GM12878 (cell line): ENCODE measurements around the gene TIMP2. TPM values are rescaled to one million over a fixed set of nuclear protein-coding genes. Genes with fewer than 3 reads are reported as not detected.

Source experiments
- KLF5 ChIP-seq: fragments of 450-650 bp; IDR thresholded peaks from 2 replicates; pipeline ENCODE4 v1.6.1; 2014; ENCODE audit warnings: mild to moderate bottlenecking; ENCODE audit not compliant: partially characterized antibody
- MYB ChIP-seq: fragments of 150-350 bp; IDR thresholded peaks from 2 replicates; pipeline ENCODE4 v1.6.1; 2014; ENCODE audit warnings: mild to moderate bottlenecking, low read depth, low read length, borderline replicate concordance
- NBN ChIP-seq: fragments of 450-650 bp; IDR thresholded peaks from 2 replicates; pipeline ENCODE4 v1.6.1; 2016
- TBL1XR1 ChIP-seq: IDR thresholded peaks from 2 replicates; pipeline ENCODE4 v1.6.1; 2012; ENCODE audit warnings: low read depth, low read length, improper control_type of control experiment
- ZNF384 ChIP-seq: IDR thresholded peaks from 2 replicates; pipeline ENCODE4 v1.6.1; 2012; ENCODE audit warnings: low read depth, mild to moderate bottlenecking, low read length, improper control_type of control experiment, borderline replicate concordance
- polyA plus RNA-seq, 11 experiments: library from polyadenylated mRNA; depleted of rRNA in 4 of 11; unstranded in 6 of 11; stranded (reverse) in 5 of 11; fragments of >200 nt; fragmentation: Nextera tagmentation in 4 of 11; fragmentation: Illumina TruSeq in 1 of 11; extraction: Ambion mirVana in 4 of 11; extraction: Trizol in 1 of 11; gene quantifications; 1 replicate in 1 of 11; 2 replicates in 10 of 11; pipeline versions ENCODE4 v1.2.1 to v1.2.3, GENCODE V29; 2011 to 2016; ENCODE audit warnings: inconsistent platforms in 2 of 11, missing spikeins in 2 of 11, low read depth in 1 of 11
- total RNA-seq, 4 experiments: library from RNA; depleted of rRNA in 3 of 4; stranded (reverse); fragments of >200 nt in 3 of 4; fragmentation: Illumina TruSeq in 1 of 4; extraction: Trizol in 1 of 4; gene quantifications; 2 replicates each; pipeline versions ENCODE4 v1.2.1 to v1.2.3, GENCODE V29; 2013 to 2021
- TF ChIP-seq, protein P1 (sequence below): IDR thresholded peaks from 2 replicates; pipeline ENCODE4 v1.6.1; 2011; ENCODE audit warnings: borderline replicate concordance, low read depth, mild to moderate bottlenecking, moderate library complexity, low read length; ENCODE audit not compliant: insufficient read depth, poor library complexity, severe bottlenecking
- TF ChIP-seq, protein P2 (sequence below): fragments of 450-650 bp; IDR thresholded peaks from 2 replicates; pipeline ENCODE4 v1.6.1; 2017; ENCODE audit warnings: mild to moderate bottlenecking

The TIMP2 gene
- total and polyA plus RNA-seq, 10 of the 15 experiments (the other 5 are each of a cell fraction or from before 2014, with no cell fraction given), result 0.03 to 0.41 (median 0.04) TPM; not detected in 7

DNA sequence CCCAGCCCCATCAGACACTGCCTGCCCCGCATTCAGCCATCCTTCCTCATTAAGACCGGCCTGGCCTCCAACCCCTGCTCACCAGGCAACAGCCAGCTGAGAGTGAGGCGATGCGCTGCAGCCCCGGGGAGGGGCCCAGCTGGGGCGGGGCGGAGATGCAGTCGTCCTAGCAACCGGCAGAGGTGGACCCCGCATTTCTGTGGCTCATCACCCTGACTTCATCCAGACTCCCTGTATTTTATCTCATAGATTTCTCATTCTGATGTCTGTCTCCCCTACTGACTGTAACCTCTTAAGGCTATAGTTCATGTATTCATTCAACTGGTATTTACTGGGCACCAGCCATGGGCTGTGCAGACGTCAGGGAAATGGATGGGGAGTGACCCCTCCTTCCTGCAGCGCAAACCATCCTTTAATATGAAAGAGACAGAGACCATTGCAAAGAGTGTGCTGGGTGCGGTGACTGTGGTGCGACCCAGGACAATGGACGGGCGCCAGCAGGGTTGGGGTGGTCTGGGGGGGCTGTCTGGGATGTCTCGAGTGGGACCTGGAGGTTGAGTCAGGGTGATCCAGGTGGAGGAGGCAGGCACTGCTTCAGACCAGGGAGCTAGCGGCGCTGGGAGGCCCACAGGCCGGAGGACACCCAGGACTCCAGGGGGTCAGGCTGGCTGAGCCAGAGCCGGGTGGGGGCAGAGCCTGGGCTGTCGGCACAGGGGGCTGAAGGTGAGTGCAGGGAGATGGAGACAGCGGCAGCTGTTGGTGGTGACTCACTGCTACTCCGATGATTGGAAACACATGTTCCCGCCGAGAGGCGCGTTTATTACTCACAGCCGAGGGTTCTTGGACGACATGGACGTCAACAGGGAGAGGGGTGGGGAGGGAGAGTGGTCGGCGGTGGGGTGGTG, 10.5 kb upstream of the TIMP2 start (continued):
- TF ChIP-seq, protein P1, sequence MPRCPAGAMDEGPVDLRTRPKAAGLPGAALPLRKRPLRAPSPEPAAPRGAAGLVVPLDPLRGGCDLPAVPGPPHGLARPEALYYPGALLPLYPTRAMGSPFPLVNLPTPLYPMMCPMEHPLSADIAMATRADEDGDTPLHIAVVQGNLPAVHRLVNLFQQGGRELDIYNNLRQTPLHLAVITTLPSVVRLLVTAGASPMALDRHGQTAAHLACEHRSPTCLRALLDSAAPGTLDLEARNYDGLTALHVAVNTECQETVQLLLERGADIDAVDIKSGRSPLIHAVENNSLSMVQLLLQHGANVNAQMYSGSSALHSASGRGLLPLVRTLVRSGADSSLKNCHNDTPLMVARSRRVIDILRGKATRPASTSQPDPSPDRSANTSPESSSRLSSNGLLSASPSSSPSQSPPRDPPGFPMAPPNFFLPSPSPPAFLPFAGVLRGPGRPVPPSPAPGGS, result no peak
- no peak for TF ChIP-seq NBN
- TF ChIP-seq KLF5, result no peak
- TF ChIP-seq, protein P2, sequence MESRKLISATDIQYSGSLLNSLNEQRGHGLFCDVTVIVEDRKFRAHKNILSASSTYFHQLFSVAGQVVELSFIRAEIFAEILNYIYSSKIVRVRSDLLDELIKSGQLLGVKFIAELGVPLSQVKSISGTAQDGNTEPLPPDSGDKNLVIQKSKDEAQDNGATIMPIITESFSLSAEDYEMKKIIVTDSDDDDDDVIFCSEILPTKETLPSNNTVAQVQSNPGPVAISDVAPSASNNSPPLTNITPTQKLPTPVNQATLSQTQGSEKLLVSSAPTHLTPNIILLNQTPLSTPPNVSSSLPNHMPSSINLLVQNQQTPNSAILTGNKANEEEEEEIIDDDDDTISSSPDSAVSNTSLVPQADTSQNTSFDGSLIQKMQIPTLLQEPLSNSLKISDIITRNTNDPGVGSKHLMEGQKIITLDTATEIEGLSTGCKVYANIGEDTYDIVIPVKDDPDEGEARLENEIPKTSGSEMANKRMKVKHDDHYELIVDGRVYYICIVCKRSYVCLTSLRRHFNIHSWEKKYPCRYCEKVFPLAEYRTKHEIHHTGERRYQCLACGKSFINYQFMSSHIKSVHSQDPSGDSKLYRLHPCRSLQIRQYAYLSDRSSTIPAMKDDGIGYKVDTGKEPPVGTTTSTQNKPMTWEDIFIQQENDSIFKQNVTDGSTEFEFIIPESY, result no peak
- no peak for TF ChIP-seq ZNF384
- TF ChIP-seq TBL1XR1, result no peak
- TF ChIP-seq MYB, result no peak
